ENCODE measurements around the gene SLAMF9. TPM values are rescaled to one million over a fixed set of nuclear protein-coding genes. Genes with fewer than 3 reads are reported as not detected.

SLAMF9 gene
- total RNA-seq, 1 experiment from 2014 or later, result not detected

GRCh38 chr1:159974350-159974965 is 20.4 kb upstream of the SLAMF9 start:
- H3K18ac ChIP-seq (ENCODE audit: insufficient read length, low read depth, low read length), result no peak overlapping the region
- no peaks in the 10 kb centered on the region for H3K23me2 ChIP-seq (ENCODE audit: insufficient read length, low read depth, low read length, poor library complexity, severe bottlenecking)
- no peak overlapping the region for H2AK5ac ChIP-seq (ENCODE audit: insufficient read length, low read length)
- no peak overlapping the region for H2BK120ac ChIP-seq (ENCODE audit: low read depth, low read length, poor library complexity, severe bottlenecking)
- Mint-ChIP-seq H3K36me3 (ENCODE audit: insufficient read depth in 1 of 3, low read depth in 3 of 3) (no peaks in the 10 kb centered on the region), H3K4me1 (peaks cover 0 to 7% of the 10 kb centered on the region in 2 experiments; a peak in 1 of 4 replicates), H3K4me3 (no peak overlapping the region), H3K27ac (no peak overlapping the region), H3K27me3 (ENCODE audit: low read depth) (peaks cover 16% of the 10 kb centered on the region), H3K9me3 (no peaks in the 10 kb centered on the region)
- H3K14ac ChIP-seq (ENCODE audit: insufficient read depth, low read length), result no peak overlapping the region
- no peaks in the 10 kb centered on the region for H3K9me3 ChIP-seq (ENCODE audit: control insufficient read depth, low read depth, low read length)
- no peak overlapping the region for H2BK12ac ChIP-seq (ENCODE audit: insufficient read length, low read depth, low read length)
- no peak for TF ChIP-seq CTCF (conservative IDR thresholded peaks at IDR 0.05)
- no peaks in the 10 kb centered on the region for H3K79me2 ChIP-seq (ENCODE audit: insufficient read depth, low read length)
- no peak overlapping the region for H3K4ac ChIP-seq (ENCODE audit: low read depth, low read length)
- no peak overlapping the region for H2BK20ac ChIP-seq (ENCODE audit: low read depth, low read length, poor library complexity, severe bottlenecking)
- no peak overlapping the region for H3K56ac ChIP-seq (ENCODE audit: insufficient read length, low read depth, low read length)
- H3K27me3 ChIP-seq (ENCODE audit: insufficient read depth, low read length), result no peaks in the 10 kb centered on the region
- H2BK15ac ChIP-seq (ENCODE audit: low read depth, low read length), result no peak overlapping the region
- no peak overlapping the region for H3K23ac ChIP-seq (ENCODE audit: insufficient read length, low read depth, low read length)
- no peaks in the 10 kb centered on the region for H3K4me1 ChIP-seq (ENCODE audit: insufficient read depth, low read length)
- H2BK5ac ChIP-seq (ENCODE audit: insufficient read length, low read length), result no peak overlapping the region
- no peak overlapping the region for H3K27ac ChIP-seq (ENCODE audit: insufficient read length, low read depth, low read length)
- H2AFZ ChIP-seq (ENCODE audit: low read length), result no peak overlapping the region
- no peak overlapping the region for H3K9ac ChIP-seq (ENCODE audit: extremely low read depth, insufficient read length, low read length)
- no peaks in the 10 kb centered on the region for H4K20me1 ChIP-seq (ENCODE audit: control insufficient read depth, insufficient read depth, insufficient read length)
- H4K5ac ChIP-seq (ENCODE audit: insufficient read length, low read depth, low read length), result no peak overlapping the region
- no peak for DNase-seq
- no peaks in the 10 kb centered on the region for H3K79me1 ChIP-seq (ENCODE audit: insufficient read depth, low read depth, low read length, poor library complexity, severe bottlenecking)
- H4K91ac ChIP-seq (ENCODE audit: insufficient read length, low read depth, low read length), result no peak overlapping the region
- WGBS (ENCODE audit: extremely low coverage, insufficient read length, low lambda C conversion rate), result no CpG with 5 or more reads among the region's 7 CpGs
- H4K8ac ChIP-seq (replicated peaks; ENCODE audit: insufficient read length, low read depth, low read length), result no peak overlapping the region
- H3T11ph ChIP-seq (ENCODE audit: low read length), result no peak overlapping the region
- H3K4me2 ChIP-seq (ENCODE audit: insufficient read depth, insufficient read length, low read length), result no peak overlapping the region

Measured in H9 (cell line).